Measurements from ENCODE around the gene SNCB. TPM values are rescaled to one million over a fixed set of nuclear protein-coding genes. Genes with fewer than 3 reads are reported as not detected.

Gene SNCB
- total and polyA plus RNA-seq, 2 of the 13 experiments (the other 11 are each of a cell fraction or from before 2014, with no cell fraction given) = not detected

- in situ Hi-C loops (cut with HindIII; ENCODE audit: extremely low pct_ligation_motif_present, low pct_unique_long_range_greater_than_20kb) = loop anchor here (10.0 kb wide), 1 partner anchor 295 kb away; no protein-coding TSS in a partner anchor
- peaks cover 2 to 4% of the 10 kb centered on the region in 2 experiments; a peak in 2 of 5 replicates for H3K27me3 ChIP-seq (ENCODE audit: control insufficient read depth in 1 of 2, insufficient read depth in 2 of 2, low read length in 2 of 2)
- FAIRE-seq = no peak
- H3K4me1 ChIP-seq (ENCODE audit: insufficient read depth, low read length) = peaks cover 14% of the 10 kb centered on the region
- no peaks in the 10 kb centered on the region for H3K9me3 ChIP-seq (ENCODE audit: low read length)
- no peaks in the 10 kb centered on the region for H4K20me1 ChIP-seq (ENCODE audit: insufficient read depth, low read length)
- no peak overlapping the region for H3K9ac ChIP-seq (ENCODE audit: insufficient read depth, low read depth, low read length)
- H3K4me2 ChIP-seq (ENCODE audit: low read depth, low read length) = no peak overlapping the region
- WGBS (ENCODE audit: low lambda C conversion rate) = 19% methylated on average over 4 of the region's 4 CpGs
- H2AFZ ChIP-seq (ENCODE audit: low read length) = no peak overlapping the region
- TF ChIP-seq HDAC2 (CRISPR knock-in tag; IDR thresholded peaks at IDR 0.05) = no peak
- no peak for TF ChIP-seq ZNF577 (CRISPR knock-in tag; IDR thresholded peaks at IDR 0.05; ENCODE audit: borderline replicate concordance, low read depth)
- TF ChIP-seq ZBTB34 (CRISPR knock-in tag; IDR thresholded peaks at IDR 0.05) = no peak
- TF ChIP-seq ZNF749 (CRISPR knock-in tag; IDR thresholded peaks at IDR 0.05; ENCODE audit: borderline replicate concordance) = no peak
- no peak for TF ChIP-seq ZNF225 (CRISPR knock-in tag; IDR thresholded peaks at IDR 0.05)
- no peak for TF ChIP-seq ZBTB38 (CRISPR knock-in tag; IDR thresholded peaks at IDR 0.05)
- TF ChIP-seq ZBTB8A (CRISPR knock-in tag; IDR thresholded peaks at IDR 0.05; ENCODE audit: borderline replicate concordance, low read depth) = no peak
- no peak for TF ChIP-seq HDAC6 (IDR thresholded peaks at IDR 0.05; ENCODE audit: low read depth, low read length)
- H3K79me2 ChIP-seq (ENCODE audit: insufficient read depth, low read length) = no peaks in the 10 kb centered on the region
- no TSS peak for BruUV-seq (replicated peaks)
- ATAC-seq = no peak
- no peak overlapping the region for H3K27ac ChIP-seq (ENCODE audit: extremely low read length, insufficient read depth, low read length)
- no peaks in the 10 kb centered on the region for H3K36me3 ChIP-seq (replicated peaks in 1 of 2; ENCODE audit: control insufficient read depth in 1 of 2, insufficient read depth in 2 of 2, low read length in 2 of 2)
- ChIA-PET POLR2A (interaction anchor here (1.1 to 1.5 kb wide), 2 partner anchors 13 to 17 kb away, joined by 3 to 7 read pairs; partner anchors contain the start of gene TSPAN17), CTCF (ENCODE audit: low intra/inter-chr PET ratio, low total read pairs) (interaction anchor here (0.7 to 1.6 kb wide), 3 partner anchors 85 to 299 kb away, joined by 3 to 7 read pairs (median 3); no protein-coding TSS in a partner anchor)
- no peak for DNase-seq (ENCODE audit: low spot score)
- intact Hi-C loops (cut with micrococcal nuclease; ENCODE audit: unreplicated experiment) = loop anchor here (2.0 to 5.0 kb wide), 2 partner anchors 152 to 299 kb away; partner anchors contain the start of gene UNC5A
- H3K4me3 ChIP-seq (replicated peaks in 1 of 3; ENCODE audit: insufficient read depth in 1 of 3, low read depth in 2 of 3, low read length in 3 of 3) = no peak overlapping the region
Measured at GRCh38 chr5:176659860-176660461, 29.6 kb upstream of the SNCB start.
